ENCODE results near the gene SETD4. TPM values are rescaled to one million over a fixed set of nuclear protein-coding genes. Genes with fewer than 3 reads are reported as not detected.

The SETD4 gene
- total and polyA plus RNA-seq, 2 of the 8 experiments (the other 6 are each of a cell fraction or from before 2014, with no cell fraction given), result 20.1 to 46.6 TPM

GRCh38 chr21:36073181-36073580 is 12.9 kb upstream of the SETD4 start:
- H3K27ac ChIP-seq (ENCODE audit: low read depth, low read length), result no peak overlapping the region
- CTCF ChIA-PET (ENCODE audit: partially characterized antibody), result interaction anchor here (0.6 to 5.1 kb wide), 7 partner anchors 9 to 552 kb away, joined by 3 to 48 read pairs (median 3); no protein-coding TSS in a partner anchor

More at GRCh38 chr21:36073181-36073580, 12.9 kb upstream of the SETD4 start:
- Histone ChIP-seq H2BK12ac (ENCODE audit: low read depth, low read length) (no peak overlapping the region), H3K9me3 (ENCODE audit: insufficient read depth in 2 of 2, low read depth in 1 of 2, low read length in 1 of 2) (peaks cover 10 to 14% of the 10 kb centered on the region in 2 experiments), H3K27me3 (replicated peaks in 1 of 4; ENCODE audit: control insufficient read depth in 3 of 4, extremely low read depth in 1 of 4, insufficient read depth in 3 of 4, low read length in 3 of 4) (peaks cover 0 to 1% (median 0%) of the 10 kb centered on the region in 4 experiments; a peak in 1 of 7 replicates), H2BK15ac (ENCODE audit: low read length) (peak overlapping the region; percentile 11; the same call in 1 of the 2 replicates), H3K14ac (ENCODE audit: insufficient read length) (no peak overlapping the region), H3K4me1 (replicated peaks in 1 of 4; ENCODE audit: control insufficient read depth in 3 of 4, insufficient read depth in 4 of 4, low read length in 3 of 4) (peaks cover 0 to 9% (median 4%) of the 10 kb centered on the region in 4 experiments; a peak in 6 of 7 replicates), H4K20me1 (replicated peaks in 1 of 2; ENCODE audit: control insufficient read depth in 1 of 2, insufficient read depth in 2 of 2, low read length in 2 of 2) (no peaks in the 10 kb centered on the region), H3K4me3 (ENCODE audit: extremely low read depth in 1 of 4, insufficient read depth in 2 of 4, low read depth in 3 of 4, low read length in 4 of 4) (no peak overlapping the region), H3K23ac (ENCODE audit: insufficient read length) (no peak overlapping the region), H3K79me2 (ENCODE audit: control insufficient read depth in 1 of 2, insufficient read depth in 2 of 2, low read length in 2 of 2) (peaks cover 0 to 8% of the 10 kb centered on the region in 2 experiments; a peak in 1 of 4 replicates), H4K5ac (ENCODE audit: insufficient read length, low read depth, low read length) (no peak overlapping the region), H2BK20ac (ENCODE audit: low read length) (no peak overlapping the region), H4K91ac (replicated peaks; ENCODE audit: insufficient read length, low read length) (no peak overlapping the region), H3K56ac (replicated peaks; ENCODE audit: insufficient read length, low read depth, low read length) (no peak overlapping the region), H2AFZ (ENCODE audit: low read length) (no peak overlapping the region), H3K9ac (replicated peaks in 1 of 4; ENCODE audit: extremely low read depth in 1 of 4, low read depth in 3 of 4, low read length in 3 of 4) (peak overlapping the region in 1 of 4 experiments; percentile 14; a peak in 1 of 7 replicates), H3K4ac (replicated peaks; ENCODE audit: insufficient read length, low read depth, low read length) (no peak overlapping the region), H3K79me1 (ENCODE audit: low read depth, low read length) (no peaks in the 10 kb centered on the region), H4K8ac (ENCODE audit: extremely low read depth, insufficient read depth, low read length) (no peak overlapping the region), H3K23me2 (ENCODE audit: low read depth, low read length) (no peaks in the 10 kb centered on the region; the same call in 1 of the 2 replicates), H3K36me3 (ENCODE audit: control insufficient read depth in 2 of 4, insufficient read depth in 4 of 4, low read length in 3 of 4) (peaks cover 0 to 17% (median 7%) of the 10 kb centered on the region in 4 experiments; a peak in 4 of 8 replicates), H3K4me2 (ENCODE audit: insufficient read depth in 1 of 2, low read depth in 2 of 2, low read length in 2 of 2) (peak overlapping the region in 1 of 2 experiments; percentile 25; a peak in 1 of 4 replicates), H2BK5ac (ENCODE audit: low read depth, low read length) (no peak overlapping the region), H3K18ac (ENCODE audit: extremely low read depth, low read length) (no peak overlapping the region), H2BK120ac (replicated peaks; ENCODE audit: low read depth, low read length) (no peak overlapping the region), H2AK5ac (ENCODE audit: low read depth, low read length) (no peak overlapping the region)
- WGBS, 2 experiments (ENCODE audit: extremely low coverage in 1 of 2, insufficient coverage in 1 of 2, insufficient read length in 1 of 2, insufficient replicate concordance in 2 of 2, low coverage in 1 of 2, low lambda C conversion rate in 2 of 2, missing lambda C conversion rate in 1 of 2), result 86% methylated on average over 3 of the region's 3 CpGs; no CpG with 5 or more reads in 1 of the 2 experiments
- DNase-seq (ENCODE audit: low read depth in 1 of 2, low spot score in 2 of 2) (no peak), FAIRE-seq (no peak)
- POLR2A ChIA-PET (ENCODE audit: partially characterized antibody), result interaction anchor here (1.0 to 2.2 kb wide), 4 partner anchors 13 to 67 kb away, joined by 3 to 8 read pairs (median 4); partner anchors contain the start of gene SETD4
- TF ChIP-seq PHF8 (conservative IDR thresholded peaks at IDR 0.05; ENCODE audit: low read depth, low read length) (no peak), EZH2 (IDR thresholded peaks at IDR 0.05; ENCODE audit: low read depth, low read length, severe bottlenecking) (no peak), POU5F1 (IDR thresholded peaks at IDR 0.05; ENCODE audit: low read depth, low read length) (no peak), CTBP2 (IDR thresholded peaks at IDR 0.05; ENCODE audit: borderline replicate concordance, insufficient read depth, insufficient read length, low read length) (no peak), E2F6 (IDR thresholded peaks at IDR 0.05) (no peak), EGR1 (IDR thresholded peaks at IDR 0.05; ENCODE audit: borderline replicate concordance, low read depth, low read length) (no peak), SIRT6 (IDR thresholded peaks at IDR 0.05; ENCODE audit: low read length) (no peak), TAF1 (IDR thresholded peaks at IDR 0.05; ENCODE audit: low read depth, low read length) (no peak), MAFK (IDR thresholded peaks at IDR 0.05; ENCODE audit: low read depth, low read length) (no peak)
